GM21390 (cell line): ENCODE data around the gene BAX.
A peak's percentile ranks its signal among the peaks of the same experiment; 100 is the strongest.
"Not testable (repeated sequence)": the region's sequence is repeated elsewhere in the genome, so short reads cannot be mapped to it uniquely, and the experiment has no call there.

Source experiments
- ATAC-seq: cut with Tn5 transposase; IDR thresholded peaks from one replicate; pipeline ENCODE4 v1.9.1; 2021; ENCODE audit not compliant: unreplicated experiment

BAX gene

DNA sequence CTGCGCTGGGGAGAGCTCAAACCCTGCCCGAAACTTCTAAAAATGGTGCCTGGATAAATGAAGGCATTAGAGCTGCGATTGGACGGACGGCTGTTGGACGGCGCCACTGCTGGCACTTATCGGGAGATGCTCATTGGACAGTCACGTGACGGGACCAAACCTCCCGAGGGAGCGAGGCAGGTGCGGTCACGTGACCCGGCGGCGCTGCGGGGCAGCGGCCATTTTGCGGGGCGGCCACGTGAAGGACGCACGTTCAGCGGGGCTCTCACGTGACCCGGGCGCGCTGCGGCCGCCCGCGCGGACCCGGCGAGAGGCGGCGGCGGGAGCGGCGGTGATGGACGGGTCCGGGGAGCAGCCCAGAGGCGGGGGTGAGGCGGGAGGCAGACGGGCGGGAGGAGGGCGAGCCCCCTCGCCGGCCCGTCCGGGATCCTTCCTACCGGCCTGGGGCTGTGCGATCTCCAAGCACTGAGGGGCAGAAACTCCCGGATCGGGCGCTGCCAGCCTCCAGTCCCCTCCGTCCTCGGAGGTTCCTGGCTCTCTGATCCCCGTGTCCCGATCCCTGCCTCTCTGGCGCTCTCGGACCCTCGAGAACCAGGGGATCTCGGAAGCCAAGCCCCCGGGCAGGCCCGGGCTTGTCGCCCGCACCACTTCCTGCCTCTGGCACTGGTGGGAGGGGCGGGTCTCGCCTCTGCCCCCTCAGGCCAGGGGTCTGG, at the start of gene BAX:
Gene BAX (plus strand): TSS at position 281 of the 713 bp plus-strand sequence. CDS start 54 bp downstream, at position 335.
- peak; percentile 69 for ATAC-seq

DNA sequence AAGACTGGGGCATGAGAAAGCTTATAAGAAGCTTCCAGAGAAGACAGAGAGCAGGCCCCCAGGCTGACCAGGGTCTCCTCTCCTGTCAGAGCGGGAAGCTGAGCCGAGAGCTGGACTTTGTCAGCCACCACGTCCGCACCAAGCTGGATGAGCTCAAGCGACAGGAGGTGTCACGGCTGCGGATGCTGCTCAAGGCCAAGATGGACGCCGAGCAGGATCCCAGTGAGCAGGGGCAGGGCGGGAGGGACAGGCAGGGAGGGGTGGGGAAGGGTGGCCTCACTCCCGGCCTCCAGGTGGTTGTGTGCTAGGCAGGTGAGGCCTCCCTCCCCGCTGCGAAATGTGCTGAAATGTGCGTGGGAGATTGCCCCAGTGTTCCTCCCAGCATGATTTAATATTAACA, 49.0 kb upstream of the BAX start:
- ATAC-seq: no peak

DNA sequence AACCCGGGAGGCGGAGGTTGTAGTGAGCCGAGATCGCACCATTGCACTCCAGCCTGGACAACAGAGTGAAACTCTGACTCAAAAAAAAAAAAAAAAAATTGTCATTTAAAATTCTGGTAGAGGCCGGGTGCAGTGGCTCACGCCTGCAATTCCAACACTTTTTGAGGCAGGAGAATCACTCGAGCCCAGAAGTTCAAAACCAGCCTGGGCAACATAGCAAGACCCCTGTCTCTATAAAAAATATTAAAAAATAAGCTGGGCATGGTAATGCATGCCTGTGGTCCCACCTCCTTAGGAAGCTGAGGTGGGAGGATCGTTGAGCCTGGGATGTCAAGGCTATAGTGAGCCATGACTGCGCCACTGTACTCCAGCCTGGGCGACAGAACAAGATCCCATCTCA, 48.4 kb upstream of the BAX start:
- no peak for ATAC-seq

GRCh38 chr19:48907671-48908070, 47.0 kb upstream of the BAX start:
- ATAC-seq: no peak

- not testable (repeated sequence) for ATAC-seq
Measured at GRCh38 chr19:48909424-48910077, 45.1 kb upstream of the BAX start.

- ATAC-seq: no peak
Measured at GRCh38 chr19:48910803-48911202, 43.9 kb upstream of the BAX start.

GRCh38 chr19:48913114-48913889, 41.4 kb upstream of the BAX start:
- no peak for ATAC-seq

GRCh38 chr19:48914181-48914580, 40.5 kb upstream of the BAX start:
- ATAC-seq: no peak

DNA sequence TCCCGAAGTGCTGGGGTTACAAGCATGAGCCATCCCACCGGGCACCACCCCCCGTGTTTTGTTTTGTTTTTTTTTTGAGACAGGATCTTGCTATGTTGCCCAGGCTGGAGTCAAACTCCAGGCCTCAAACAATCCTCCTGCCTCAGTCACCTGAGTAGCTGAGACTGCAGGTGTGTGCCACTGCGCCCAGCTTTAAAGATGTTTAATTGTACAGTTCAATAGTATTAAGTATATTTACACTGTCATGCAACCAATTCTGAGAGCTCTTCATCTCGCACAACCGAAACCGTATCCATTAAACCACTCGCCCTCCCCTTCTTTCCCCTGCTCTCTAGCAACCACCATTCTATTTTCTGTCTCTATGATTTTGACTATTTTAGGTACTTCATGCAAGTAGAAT, 38.9 kb upstream of the BAX start:
- no peak for ATAC-seq

DNA sequence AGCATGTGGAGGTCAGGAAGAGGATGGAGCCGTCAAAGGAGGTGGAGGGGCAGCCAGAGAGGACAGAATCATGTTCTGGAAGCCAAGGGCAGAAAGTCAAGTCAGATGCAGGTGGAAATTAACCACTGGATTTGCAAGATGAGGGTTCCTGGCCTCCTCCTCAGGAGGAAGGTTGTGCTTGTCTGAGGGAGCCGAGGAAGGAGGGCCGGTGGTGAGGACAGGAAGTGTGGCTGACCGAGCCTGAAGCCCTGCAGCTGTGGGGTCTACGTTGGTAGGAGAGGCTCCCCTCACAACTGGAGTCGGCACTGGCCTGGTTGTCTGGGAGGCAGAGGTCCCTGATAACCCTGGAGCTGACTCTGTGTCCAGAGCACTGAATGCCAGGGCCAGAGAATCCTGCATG, 36.6 kb upstream of the BAX start:
- no peak for ATAC-seq

GRCh38 chr19:48918801-48919247, 35.9 kb upstream of the BAX start:
- ATAC-seq: no peak

- not testable (repeated sequence) for ATAC-seq
Measured at GRCh38 chr19:48919271-48919670, 35.4 kb upstream of the BAX start.

DNA sequence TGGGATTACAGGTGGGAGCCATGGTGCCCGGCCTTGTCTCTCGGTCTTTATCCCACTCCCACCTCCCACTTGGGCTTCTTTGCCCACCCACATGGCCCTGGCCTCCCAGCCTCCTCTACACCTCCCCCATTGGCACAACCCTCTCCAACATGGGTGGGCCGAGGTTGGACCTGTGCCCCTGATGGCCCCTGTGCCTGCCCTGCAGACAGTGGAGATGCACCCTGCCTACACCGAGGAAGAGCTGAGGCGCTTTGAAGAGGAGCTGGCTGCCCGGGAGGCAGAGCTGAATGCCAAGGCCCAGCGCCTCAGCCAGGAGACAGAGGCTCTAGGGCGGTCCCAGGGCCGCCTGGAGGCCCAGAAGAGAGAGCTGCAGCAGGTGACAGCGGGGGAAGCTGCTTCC, 33.7 kb upstream of the BAX start:
- ATAC-seq: no peak

GRCh38 chr19:48921721-48922500, 32.8 kb upstream of the BAX start:
- no peak for ATAC-seq

GRCh38 chr19:48922548-48923490, 31.9 kb upstream of the BAX start:
- ATAC-seq: no peak

- ATAC-seq: no peak
Measured at GRCh38 chr19:48925240-48925843, 29.3 kb upstream of the BAX start.

DNA sequence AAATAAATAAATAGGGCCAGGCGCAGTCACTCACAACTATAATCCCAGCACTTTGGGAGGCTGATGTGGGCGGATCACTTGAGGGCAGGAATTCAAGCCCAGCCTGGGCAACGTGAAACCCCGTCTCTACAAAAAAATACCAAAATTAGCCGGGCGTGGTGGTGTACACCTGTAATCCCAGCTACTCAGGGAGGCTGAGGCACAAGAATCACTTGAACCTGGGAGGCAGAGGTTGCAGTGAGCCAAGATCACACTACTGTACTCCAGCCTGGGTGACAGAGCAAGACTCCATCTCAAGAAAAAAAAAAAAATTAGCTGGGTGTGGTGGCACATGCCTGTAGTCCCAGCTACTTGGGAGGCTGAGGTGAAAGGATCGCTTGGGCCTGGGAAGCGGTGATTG, 28.8 kb upstream of the BAX start:
- ATAC-seq: not testable (repeated sequence)

DNA sequence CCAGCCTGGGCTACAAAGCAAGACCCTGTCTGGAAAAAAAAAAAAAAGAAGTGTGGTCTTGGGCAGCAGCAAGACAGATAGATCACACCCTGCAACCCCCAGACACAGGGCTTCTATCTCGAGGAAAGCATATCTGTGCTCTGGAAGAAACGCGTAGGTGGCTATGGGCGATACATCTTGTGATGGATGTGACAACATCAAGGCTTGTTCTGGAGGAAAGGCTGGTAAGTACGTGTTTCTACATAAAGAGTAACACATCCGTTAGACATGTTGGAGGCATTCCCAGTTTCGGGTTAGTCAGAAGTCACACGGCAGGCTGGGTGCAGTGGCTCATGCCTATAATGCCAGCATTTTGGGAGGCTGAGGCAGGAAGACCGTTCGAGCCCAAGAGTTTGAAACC, 27.8 kb upstream of the BAX start:
- no peak for ATAC-seq

DNA sequence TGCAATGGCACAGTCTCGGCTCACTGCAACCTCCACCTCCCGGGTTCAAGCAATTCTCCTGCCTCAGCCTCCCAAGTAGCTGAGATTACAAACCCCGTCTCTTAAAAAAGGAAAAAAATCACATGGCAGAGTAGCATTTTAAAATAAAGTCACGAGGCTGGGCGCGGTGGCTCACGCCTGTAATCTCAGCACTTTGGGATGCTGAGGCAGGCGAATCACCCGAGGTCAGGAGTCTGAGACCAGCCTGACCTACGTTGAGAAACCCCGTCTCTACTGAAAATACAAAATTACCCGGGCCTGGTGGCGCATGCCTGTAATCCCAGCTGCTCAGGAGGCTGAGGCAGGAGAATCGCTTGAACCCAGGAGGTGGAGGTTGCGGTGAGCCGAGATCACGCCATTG, 27.0 kb upstream of the BAX start:
- not testable (repeated sequence) for ATAC-seq
